MM.1S (cell line): ENCODE measurements around the gene CEP350.

Experiments
- DNase-seq: peaks from one replicate; pipeline ENCODE4 v3.0.0-alpha.2; 2015
- H2AFZ ChIP-seq: fragments of 300-600 bp; sonication (generic); 2 replicates; pipeline ENCODE4 v1.6.0; 2016; ENCODE audit warnings: antibody characterized with exemption, low read length
- H3F3A ChIP-seq: fragments of 300-600 bp; sonication (generic); 2 replicates; pipeline ENCODE4 v1.6.1; 2016; ENCODE audit warnings: mild to moderate bottlenecking, antibody characterized with exemption, low read length, moderate library complexity, mixed read lengths; ENCODE audit not compliant: insufficient read depth
- H3K27ac ChIP-seq: fragments of 300-600 bp; sonication (generic); 2 replicates; pipeline ENCODE4 v1.5.1; 2016; ENCODE audit warnings: mild to moderate bottlenecking, low read length
- H3K27me3 ChIP-seq: fragments of 300-600 bp; sonication (generic); replicated peaks from 2 replicates; pipeline ENCODE4 v1.6.0; 2016; ENCODE audit warnings: low read length; ENCODE audit not compliant: insufficient read depth
- H3K36me3 ChIP-seq: fragments of 300-600 bp; sonication (generic); replicated peaks from 2 replicates; pipeline ENCODE4 v1.6.1; 2016; ENCODE audit warnings: mild to moderate bottlenecking, low read length, mixed read lengths; ENCODE audit not compliant: insufficient read depth
- H3K4me1 ChIP-seq: fragments of 300-600 bp; sonication (generic); 2 replicates; pipeline ENCODE4 v1.6.1; 2016; ENCODE audit warnings: low read length, mixed read lengths
- H3K4me2 ChIP-seq: fragments of 300-600 bp; sonication (generic); 2 replicates; pipeline ENCODE4 v1.6.0; 2016; ENCODE audit warnings: low read depth, low read length
- H3K4me3 ChIP-seq: fragments of 300-600 bp; sonication (generic); 2 replicates; pipeline ENCODE4 v1.5.1; 2016; ENCODE audit warnings: low read length, mixed read lengths
- H3K79me2 ChIP-seq: fragments of 300-600 bp; sonication (generic); 2 replicates; pipeline ENCODE4 v1.6.1; 2016; ENCODE audit warnings: mixed run types, low read length, mixed read lengths
- H3K9ac ChIP-seq: fragments of 300-600 bp; sonication (generic); 2 replicates; pipeline ENCODE4 v1.6.1; 2016; ENCODE audit warnings: low read length, mixed read lengths
- H3K9me2 ChIP-seq: fragments of 300-600 bp; sonication (generic); replicated peaks from 2 replicates; pipeline ENCODE4 v1.6.1; 2016; ENCODE audit warnings: mild to moderate bottlenecking, low read length, mixed read lengths; ENCODE audit not compliant: insufficient read depth
- H3K9me3 ChIP-seq: fragments of 300-600 bp; sonication (generic); replicated peaks from 2 replicates; pipeline ENCODE4 v1.6.1; 2016; ENCODE audit warnings: mild to moderate bottlenecking, low read length, mixed read lengths; ENCODE audit not compliant: insufficient read depth
- H4K20me1 ChIP-seq: fragments of 300-600 bp; sonication (generic); 2 replicates; pipeline ENCODE4 v1.6.1; 2016; ENCODE audit warnings: mild to moderate bottlenecking, low read length, moderate library complexity, mixed read lengths; ENCODE audit not compliant: insufficient read depth
- EZH2 ChIP-seq: fragments of 300-600 bp; sonication (generic); optimal IDR thresholded peaks from 2 replicates; pipeline ENCODE3; 2017; ENCODE audit warnings: low read depth, mild to moderate bottlenecking, antibody characterized with exemption, low read length, mixed read lengths
- EZH2phosphoT487 ChIP-seq: fragments of 300-600 bp; sonication (generic); IDR thresholded peaks from 2 replicates; pipeline ENCODE4 v1.6.1; 2018; ENCODE audit warnings: antibody characterized with exemption, low read length
- TF ChIP-seq, protein P1 (sequence below): fragments of 300-600 bp; sonication (generic); IDR thresholded peaks from 2 replicates; pipeline ENCODE4 v1.5.1; 2016; ENCODE audit warnings: antibody characterized with exemption, low read length, mixed read lengths

The CEP350 gene

DNA sequence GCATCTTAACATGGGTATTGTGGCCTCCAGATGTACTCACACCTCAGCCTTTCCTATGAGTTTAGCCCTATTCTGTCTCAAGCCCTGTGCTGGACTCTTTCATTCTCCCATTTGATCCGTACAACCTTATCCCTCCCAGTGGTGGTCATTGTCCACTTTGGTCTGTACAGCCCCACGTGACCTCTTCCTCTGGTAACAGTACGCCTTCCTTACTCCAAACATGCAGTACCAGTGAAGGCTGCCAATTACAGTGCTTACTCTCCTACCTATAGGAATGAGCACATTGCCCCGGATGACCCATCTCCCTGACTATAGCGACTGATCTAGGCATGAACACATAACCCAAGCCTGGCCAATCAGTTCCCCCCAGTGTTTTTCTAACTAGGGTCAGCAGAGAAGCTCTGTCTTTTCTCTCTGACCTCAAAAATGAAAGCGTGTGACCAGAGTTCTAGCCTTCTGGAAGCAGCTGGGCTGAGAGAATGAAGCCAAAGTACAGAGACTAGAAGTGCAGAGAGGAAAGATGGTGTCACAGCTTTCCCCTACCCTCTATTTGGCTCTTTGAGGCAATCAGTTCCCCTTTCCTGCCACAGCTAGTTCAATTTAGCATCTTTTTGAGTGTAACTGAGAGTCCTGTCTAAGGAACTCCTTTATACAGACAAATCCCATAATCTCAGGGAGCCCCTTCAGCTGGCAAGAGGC is 190.2 kb downstream of the CEP350 start:
- no peak for TF ChIP-seq EZH2
- TF ChIP-seq, protein P1, sequence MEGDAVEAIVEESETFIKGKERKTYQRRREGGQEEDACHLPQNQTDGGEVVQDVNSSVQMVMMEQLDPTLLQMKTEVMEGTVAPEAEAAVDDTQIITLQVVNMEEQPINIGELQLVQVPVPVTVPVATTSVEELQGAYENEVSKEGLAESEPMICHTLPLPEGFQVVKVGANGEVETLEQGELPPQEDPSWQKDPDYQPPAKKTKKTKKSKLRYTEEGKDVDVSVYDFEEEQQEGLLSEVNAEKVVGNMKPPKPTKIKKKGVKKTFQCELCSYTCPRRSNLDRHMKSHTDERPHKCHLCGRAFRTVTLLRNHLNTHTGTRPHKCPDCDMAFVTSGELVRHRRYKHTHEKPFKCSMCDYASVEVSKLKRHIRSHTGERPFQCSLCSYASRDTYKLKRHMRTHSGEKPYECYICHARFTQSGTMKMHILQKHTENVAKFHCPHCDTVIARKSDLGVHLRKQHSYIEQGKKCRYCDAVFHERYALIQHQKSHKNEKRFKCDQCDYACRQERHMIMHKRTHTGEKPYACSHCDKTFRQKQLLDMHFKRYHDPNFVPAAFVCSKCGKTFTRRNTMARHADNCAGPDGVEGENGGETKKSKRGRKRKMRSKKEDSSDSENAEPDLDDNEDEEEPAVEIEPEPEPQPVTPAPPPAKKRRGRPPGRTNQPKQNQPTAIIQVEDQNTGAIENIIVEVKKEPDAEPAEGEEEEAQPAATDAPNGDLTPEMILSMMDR = no peak
- no peak for TF ChIP-seq EZH2phosphoT487
- Histone ChIP-seq H3K4me3 (no peak overlapping the region), H3K79me2 (no peaks in the 10 kb centered on the region), H4K20me1 (no peaks in the 10 kb centered on the region), H3K27ac (no peak overlapping the region), H3K4me1 (no peaks in the 10 kb centered on the region), H3K9ac (no peak overlapping the region), H2AFZ (peak overlapping the region; percentile 10; the same call in 1 of the 2 replicates), H3K9me2 (no peaks in the 10 kb centered on the region), H3K27me3 (no peaks in the 10 kb centered on the region), H3K4me2 (no peak overlapping the region), H3F3A (no peaks in the 10 kb centered on the region), H3K9me3 (no peaks in the 10 kb centered on the region), H3K36me3 (no peaks in the 10 kb centered on the region)
- DNase-seq = no peak

DNA sequence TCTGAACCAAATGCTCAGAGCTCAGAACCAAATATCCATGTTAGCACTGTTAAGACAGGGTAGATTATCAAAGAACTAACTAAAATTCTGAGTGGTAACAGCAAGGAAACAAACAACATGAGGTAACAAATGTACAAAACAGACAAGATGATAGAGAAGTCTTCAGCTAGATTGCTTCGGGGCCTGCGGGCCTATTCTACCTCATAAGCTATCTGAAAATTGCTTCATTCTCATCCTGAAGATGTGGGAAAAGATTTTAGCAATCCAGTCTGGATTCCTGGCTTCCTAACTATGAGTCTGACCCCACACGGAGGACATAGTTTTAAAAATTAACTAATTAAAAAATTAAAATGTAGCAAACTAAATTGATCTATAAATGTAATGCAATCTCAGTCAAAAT is 190.8 kb downstream of the CEP350 start:
- Histone ChIP-seq H3K27ac (no peak overlapping the region), H3K9me3 (no peaks in the 10 kb centered on the region), H3K4me3 (no peak overlapping the region), H2AFZ (peak overlapping the region; percentile 10; the same call in 1 of the 2 replicates), H3K79me2 (no peaks in the 10 kb centered on the region), H3K27me3 (no peaks in the 10 kb centered on the region), H3K9me2 (no peaks in the 10 kb centered on the region), H3F3A (no peaks in the 10 kb centered on the region), H4K20me1 (no peaks in the 10 kb centered on the region), H3K36me3 (no peaks in the 10 kb centered on the region), H3K9ac (no peak overlapping the region), H3K4me1 (no peaks in the 10 kb centered on the region), H3K4me2 (no peak overlapping the region)
- DNase-seq = no peak
- TF ChIP-seq, protein P1 = no peak
- TF ChIP-seq EZH2phosphoT487 (no peak), EZH2 (no peak)

DNA sequence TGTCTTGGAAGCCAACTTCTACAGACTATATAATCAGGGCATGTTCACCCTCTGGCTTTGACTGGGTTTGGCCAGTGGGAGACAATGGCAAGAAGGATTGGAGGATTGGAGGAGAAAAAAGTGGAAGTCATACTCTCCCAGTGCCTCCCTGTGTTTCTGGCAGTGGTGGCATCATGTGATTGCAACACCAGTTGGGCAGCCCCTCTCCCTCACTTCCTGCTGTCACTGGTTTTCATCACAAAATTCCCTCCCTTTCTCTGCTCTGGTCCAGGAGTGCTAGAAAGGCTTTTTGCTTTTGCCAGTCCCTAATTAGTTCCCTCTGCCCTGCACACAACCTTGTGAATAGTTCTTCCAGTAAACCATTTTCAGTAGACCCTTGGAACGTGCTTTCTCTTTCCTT is 196.4 kb downstream of the CEP350 start:
- H3K9me2 ChIP-seq = no peaks in the 10 kb centered on the region
- no peak overlapping the region for H3K9ac ChIP-seq
- H3K9me3 ChIP-seq = no peaks in the 10 kb centered on the region
- H3K4me2 ChIP-seq = no peak overlapping the region
- DNase-seq = no peak
- no peaks in the 10 kb centered on the region for H4K20me1 ChIP-seq
- peaks cover 5% of the 10 kb centered on the region; the same call in 1 of the 2 replicates for H3F3A ChIP-seq
- no peak for TF ChIP-seq EZH2phosphoT487
- TF ChIP-seq, protein P1 = no peak
- TF ChIP-seq EZH2 = no peak
- no peak overlapping the region for H3K4me3 ChIP-seq
- no peaks in the 10 kb centered on the region for H3K36me3 ChIP-seq
- no peaks in the 10 kb centered on the region for H3K79me2 ChIP-seq
- H3K27ac ChIP-seq = no peak overlapping the region
- H2AFZ ChIP-seq = no peak overlapping the region
- H3K27me3 ChIP-seq = peaks cover 5% of the 10 kb centered on the region; the same call in 1 of the 2 replicates
- H3K4me1 ChIP-seq = peaks cover 12% of the 10 kb centered on the region
